ENCODE results near the gene SPART.

GRCh38 chr13:36369268-36370107, 23.3 kb upstream of the SPART start:
- no peak for TF ChIP-seq CTCF (IDR thresholded peaks at IDR 0.05)
- TF ChIP-seq POLR2AphosphoS5 (IDR thresholded peaks at IDR 0.05): no peak
- TF ChIP-seq POLR2A (IDR thresholded peaks at IDR 0.05): no peak
- TF ChIP-seq EP300 (IDR thresholded peaks at IDR 0.05; ENCODE audit: low read depth): no peak
